Caco-2 (cell line): ENCODE measurements around the gene LITAF. TPM values are rescaled to one million over a fixed set of nuclear protein-coding genes. Genes with fewer than 3 reads are reported as not detected.

Experiments used
- BruUV-seq: library from RNA; stranded (reverse); fragments of 400-500 nt; replicated peaks from 2 replicates; lab custom pipeline; 2021; lab: Mats Ljungman, UMichigan
- CTCF ChIA-PET: fragments of 300-600 bp; sonication (Branson Sonifier 250); formaldehyde crosslinking; loops from one replicate; lab custom pipeline; 2022; ENCODE audit warnings: antibody characterized with exemption; lab: Charles Lee
- POLR2A ChIA-PET: fragments of 300-600 bp; sonication (Branson Sonifier 250); formaldehyde crosslinking; loops from one replicate; lab custom pipeline; 2022; ENCODE audit warnings: antibody characterized with exemption; lab: Charles Lee
- DNase-seq, 2 experiments: peaks; one replicate each; pipeline versions ENCODE4 v3.0.0 to v3.0.0-alpha.2; 2020 to 2022
- H3K27me3 ChIP-seq: replicated peaks from 2 replicates; pipeline ENCODE4 v1.6.0; 2011; ENCODE audit warnings: low read length; ENCODE audit not compliant: control insufficient read depth, insufficient read depth
- H3K36me3 ChIP-seq: 2 replicates; pipeline ENCODE4 v1.5.1; 2011; ENCODE audit warnings: low read length; ENCODE audit not compliant: control insufficient read depth, insufficient read depth
- H3K4me1 ChIP-seq: fragments of 250-450 bp; sonication (Bioruptor Pico); 2 replicates; pipeline ENCODE4 v1.5.1; 2020; ENCODE audit warnings: mild to moderate bottlenecking
- H3K4me3 ChIP-seq: 2 replicates; pipeline ENCODE4 v1.5.1; 2011; ENCODE audit warnings: low read depth, mild to moderate bottlenecking, control low read depth, low read length
- H3K9me3 ChIP-seq: fragments of 250-450 bp; sonication (Bioruptor Pico); 2 replicates; pipeline ENCODE4 v1.5.1; 2020; ENCODE audit warnings: mild to moderate bottlenecking, moderate library complexity
- H3K27ac Mint-ChIP-seq: one replicate; pipeline ENCODE4 v1.8.0; 2022; ENCODE audit warnings: mixed read lengths; ENCODE audit not compliant: unreplicated experiment
- H3K27me3 Mint-ChIP-seq: one replicate; pipeline ENCODE4 v1.8.0; 2022; ENCODE audit warnings: mixed read lengths; ENCODE audit not compliant: insufficient read depth, unreplicated experiment
- H3K36me3 Mint-ChIP-seq: one replicate; pipeline ENCODE4 v1.8.0; 2022; ENCODE audit warnings: mild to moderate bottlenecking, mixed read lengths; ENCODE audit not compliant: insufficient read depth, unreplicated experiment
- H3K4me1 Mint-ChIP-seq: one replicate; pipeline ENCODE4 v1.8.0; 2022; ENCODE audit warnings: low read depth, mixed read lengths; ENCODE audit not compliant: unreplicated experiment
- H3K4me3 Mint-ChIP-seq: one replicate; pipeline ENCODE4 v1.8.0; 2022; ENCODE audit warnings: mild to moderate bottlenecking, moderate library complexity, mixed read lengths; ENCODE audit not compliant: unreplicated experiment
- H3K9me3 Mint-ChIP-seq: one replicate; pipeline ENCODE4 v1.8.0; 2022; ENCODE audit warnings: mixed read lengths; ENCODE audit not compliant: unreplicated experiment
- intact Hi-C: fragments of 100-400 bp; cut with micrococcal nuclease; formaldehyde crosslinking; loops from one replicate; pipeline ENCODE4 v1.10.0; 2022; ENCODE audit not compliant: unreplicated experiment
- total RNA-seq: library from RNA; stranded (reverse); gene quantifications from 2 replicates; pipeline ENCODE4 v1.2.3, GENCODE V29; 2022
- TF ChIP-seq, protein P1 (sequence below), 2 experiments: fragments of 200-600 bp in 1 of 2; IDR thresholded peaks; 1 replicate in 1 of 2; 2 replicates in 1 of 2; pipeline versions ENCODE4 v1.5.1 to v1.8.0; 2011 to 2022; ENCODE audit warnings: antibody characterized with exemption in 1 of 2, control low read depth in 1 of 2, inconsistent platforms in 1 of 2, low read depth in 1 of 2, low read length in 1 of 2, mild to moderate bottlenecking in 1 of 2, moderate library complexity in 1 of 2; ENCODE audit not compliant: insufficient read depth in 1 of 2, severe bottlenecking in 1 of 2, unreplicated experiment in 1 of 2

The LITAF gene
- total RNA-seq, 1 experiment from 2014 or later, result 60.9 TPM

DNA sequence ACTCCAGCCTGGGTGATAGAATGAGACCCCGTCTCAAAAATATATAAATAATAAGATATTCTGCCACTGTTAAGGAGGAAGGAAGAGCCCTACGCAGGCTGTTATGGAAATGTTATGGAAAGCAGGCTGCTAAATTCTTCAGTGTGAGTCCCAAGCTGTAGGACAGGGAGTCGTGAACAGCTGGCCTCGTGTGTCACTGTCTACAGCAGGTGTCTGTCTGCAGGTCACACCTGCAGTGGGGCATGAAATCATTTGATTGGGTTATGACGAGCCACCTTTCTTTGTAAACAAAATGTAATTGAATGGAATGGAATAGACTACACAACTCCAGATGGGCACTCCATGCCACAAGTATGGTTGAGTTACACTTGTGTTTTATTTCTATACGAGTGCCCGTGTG lies 15.6 kb upstream of the LITAF start:
- BruUV-seq, result no TSS peak
- no peak overlapping the region for H3K4me3 ChIP-seq
- TF ChIP-seq, protein P1, sequence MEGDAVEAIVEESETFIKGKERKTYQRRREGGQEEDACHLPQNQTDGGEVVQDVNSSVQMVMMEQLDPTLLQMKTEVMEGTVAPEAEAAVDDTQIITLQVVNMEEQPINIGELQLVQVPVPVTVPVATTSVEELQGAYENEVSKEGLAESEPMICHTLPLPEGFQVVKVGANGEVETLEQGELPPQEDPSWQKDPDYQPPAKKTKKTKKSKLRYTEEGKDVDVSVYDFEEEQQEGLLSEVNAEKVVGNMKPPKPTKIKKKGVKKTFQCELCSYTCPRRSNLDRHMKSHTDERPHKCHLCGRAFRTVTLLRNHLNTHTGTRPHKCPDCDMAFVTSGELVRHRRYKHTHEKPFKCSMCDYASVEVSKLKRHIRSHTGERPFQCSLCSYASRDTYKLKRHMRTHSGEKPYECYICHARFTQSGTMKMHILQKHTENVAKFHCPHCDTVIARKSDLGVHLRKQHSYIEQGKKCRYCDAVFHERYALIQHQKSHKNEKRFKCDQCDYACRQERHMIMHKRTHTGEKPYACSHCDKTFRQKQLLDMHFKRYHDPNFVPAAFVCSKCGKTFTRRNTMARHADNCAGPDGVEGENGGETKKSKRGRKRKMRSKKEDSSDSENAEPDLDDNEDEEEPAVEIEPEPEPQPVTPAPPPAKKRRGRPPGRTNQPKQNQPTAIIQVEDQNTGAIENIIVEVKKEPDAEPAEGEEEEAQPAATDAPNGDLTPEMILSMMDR (IDR thresholded peaks at IDR 0.05; ENCODE audit: insufficient read depth in 1 of 2, low read depth in 1 of 2, low read length in 1 of 2, severe bottlenecking in 1 of 2, unreplicated experiment in 1 of 2), result no peak
- Mint-ChIP-seq H3K27me3 (no peaks in the 10 kb centered on the region), H3K9me3 (no peaks in the 10 kb centered on the region), H3K4me1 (peaks cover 2% of the 10 kb centered on the region), H3K4me3 (no peak overlapping the region), H3K36me3 (no peaks in the 10 kb centered on the region), H3K27ac (no peak overlapping the region)
- POLR2A ChIA-PET, result interaction anchor here (0.5 kb wide), 1 partner anchor 16 kb away, joined by 5 read pairs; the partner anchor contains the start of gene LITAF
- H3K36me3 ChIP-seq, result no peaks in the 10 kb centered on the region
- CTCF ChIA-PET, result no interaction called here
- H3K4me1 ChIP-seq, result peaks cover 6% of the 10 kb centered on the region
- H3K27me3 ChIP-seq, result no peaks in the 10 kb centered on the region
- DNase-seq, result no peak
- intact Hi-C loops, result no loop called here
- H3K9me3 ChIP-seq, result no peaks in the 10 kb centered on the region

DNA sequence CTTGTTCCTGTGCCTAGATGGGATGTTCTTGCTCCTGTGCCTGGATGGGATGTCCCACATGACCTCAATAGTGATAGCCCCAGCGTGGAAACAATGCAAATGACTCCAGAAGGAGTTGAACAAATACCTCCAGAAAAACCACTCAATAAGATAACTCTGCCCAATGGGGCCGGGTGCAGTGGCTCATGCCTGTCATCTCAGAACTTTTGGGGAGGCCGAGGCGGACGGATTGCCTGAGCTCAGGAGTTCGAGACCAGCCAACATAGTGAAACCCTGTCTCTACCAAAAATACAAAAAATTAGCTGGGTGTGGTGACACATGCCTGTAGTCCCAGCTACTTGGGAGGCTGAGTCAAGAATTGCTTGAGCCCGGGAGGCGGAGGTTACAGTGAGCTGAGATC lies 15.2 kb upstream of the LITAF start:
- no peaks in the 10 kb centered on the region for H3K9me3 ChIP-seq
- CTCF ChIA-PET, result no interaction called here
- H3K27me3 ChIP-seq, result no peaks in the 10 kb centered on the region
- intact Hi-C loops, result no loop called here
- Mint-ChIP-seq H3K9me3 (no peaks in the 10 kb centered on the region), H3K36me3 (no peaks in the 10 kb centered on the region), H3K4me1 (peaks cover 6% of the 10 kb centered on the region), H3K27me3 (no peaks in the 10 kb centered on the region), H3K4me3 (no peak overlapping the region), H3K27ac (no peak overlapping the region)
- H3K4me1 ChIP-seq, result peaks cover 10% of the 10 kb centered on the region
- TF ChIP-seq, protein P1 (IDR thresholded peaks at IDR 0.05; ENCODE audit: insufficient read depth in 1 of 2, low read depth in 1 of 2, low read length in 1 of 2, severe bottlenecking in 1 of 2, unreplicated experiment in 1 of 2), result no peak
- no peaks in the 10 kb centered on the region for H3K36me3 ChIP-seq
- H3K4me3 ChIP-seq, result no peak overlapping the region
- DNase-seq, result no peak
- BruUV-seq, result no TSS peak
- POLR2A ChIA-PET, result no interaction called here

DNA sequence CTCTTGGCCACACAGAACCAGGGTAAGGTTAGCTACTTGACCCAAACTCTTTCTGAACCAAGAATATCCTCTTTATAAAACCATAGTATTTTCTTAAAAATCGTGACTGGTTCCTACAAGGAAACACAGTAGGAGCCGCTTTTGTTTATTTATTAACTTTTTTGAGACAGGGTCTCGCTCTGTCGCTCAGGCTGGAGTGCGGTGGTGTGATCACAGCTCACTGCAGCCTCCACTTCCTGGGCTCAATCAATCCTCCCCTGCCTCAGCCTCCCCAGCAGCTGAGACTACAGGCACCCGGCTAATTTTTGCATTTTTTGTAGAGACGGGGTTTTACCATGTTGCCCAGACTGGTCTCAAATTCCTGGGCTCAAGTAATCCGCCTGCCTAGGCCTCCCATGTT lies 14.7 kb upstream of the LITAF start:
- intact Hi-C loops, result no loop called here
- Mint-ChIP-seq H3K27me3 (no peaks in the 10 kb centered on the region), H3K27ac (no peak overlapping the region), H3K4me3 (no peak overlapping the region), H3K4me1 (peaks cover 7% of the 10 kb centered on the region), H3K9me3 (no peaks in the 10 kb centered on the region), H3K36me3 (no peaks in the 10 kb centered on the region)
- ChIA-PET CTCF (interaction anchor here (0.7 kb wide), 1 partner anchor 21 kb away, joined by 4 read pairs; no protein-coding TSS in a partner anchor), POLR2A (no interaction called here)
- DNase-seq, result no peak
- no TSS peak for BruUV-seq
- Histone ChIP-seq H3K4me1 (peaks cover 11% of the 10 kb centered on the region), H3K9me3 (no peaks in the 10 kb centered on the region), H3K36me3 (no peaks in the 10 kb centered on the region), H3K27me3 (no peaks in the 10 kb centered on the region), H3K4me3 (no peak overlapping the region)
- TF ChIP-seq, protein P1 (IDR thresholded peaks at IDR 0.05; ENCODE audit: insufficient read depth in 1 of 2, low read depth in 1 of 2, low read length in 1 of 2, severe bottlenecking in 1 of 2, unreplicated experiment in 1 of 2), result no peak
